Eye (tissue), 1 donor: ENCODE data around the gene LIX1L.

ENCODE experiments used
- DNase-seq: peaks from one replicate; pipeline ENCODE4 v3.0.0-alpha.2; 2015

Gene LIX1L

GRCh38 chr1:145962157-145963102 is 4.6 kb upstream of the LIX1L start:
- DNase-seq: peak; percentile 41

GRCh38 chr1:145961425-145962156 is 3.8 kb upstream of the LIX1L start:
- DNase-seq: peak; percentile 70

GRCh38 chr1:145961109-145961424 is 3.2 kb upstream of the LIX1L start:
- no peak for DNase-seq

- DNase-seq: peak; percentile 96
Observed at GRCh38 chr1:145960468-145961108, 2.8 kb upstream of the LIX1L start.

GRCh38 chr1:145959957-145960467 is 2.2 kb upstream of the LIX1L start:
- no peak for DNase-seq

- DNase-seq: no peak
Observed at GRCh38 chr1:145959333-145959732, 1.5 kb upstream of the LIX1L start.

GRCh38 chr1:145958734-145959133 is 917 bp upstream of the LIX1L start:
- no peak for DNase-seq

GRCh38 chr1:145956781-145957442 is 905 bp downstream of the LIX1L start:
- DNase-seq: peak; percentile 61

GRCh38 chr1:145956361-145956760 is 1.5 kb downstream of the LIX1L start:
- no peak for DNase-seq

- no peak for DNase-seq
Observed at GRCh38 chr1:145955436-145955835, 2.4 kb downstream of the LIX1L start.

- DNase-seq: no peak
Observed at GRCh38 chr1:145953861-145954260, 4.0 kb downstream of the LIX1L start.

GRCh38 chr1:145952903-145953302 is 4.9 kb downstream of the LIX1L start:
- no peak for DNase-seq

- DNase-seq: peak; percentile 86
Observed at GRCh38 chr1:145951526-145951925, 6.3 kb downstream of the LIX1L start.

- DNase-seq: no peak
Observed at GRCh38 chr1:145949219-145949618, 8.6 kb downstream of the LIX1L start.

GRCh38 chr1:145947551-145947950 is 10.3 kb downstream of the LIX1L start:
- DNase-seq: no peak

- no peak for DNase-seq
Observed at GRCh38 chr1:145946477-145946986, 11.3 kb downstream of the LIX1L start.

GRCh38 chr1:145944532-145944931 is 13.3 kb downstream of the LIX1L start:
- DNase-seq: no peak

GRCh38 chr1:145942871-145943270 is 14.9 kb downstream of the LIX1L start:
- DNase-seq: no peak

- no peak for DNase-seq
Observed at GRCh38 chr1:145942405-145942804, 15.4 kb downstream of the LIX1L start.

- no peak for DNase-seq
Observed at GRCh38 chr1:145937436-145937835, 20.4 kb downstream of the LIX1L start.

GRCh38 chr1:145936247-145936646 is 21.6 kb downstream of the LIX1L start:
- DNase-seq: no peak

GRCh38 chr1:145935708-145936107 is 22.1 kb downstream of the LIX1L start:
- DNase-seq: no peak
